Stimulated activated CD4-positive, alpha-beta T cell treated with anti-CD3 and anti-CD28 coated beads, Interleukin-1b, Interleukin-23, amount 100 ng/mL, for 4 hours (primary cell): ENCODE measurements around the gene COL4A5.
"Not testable (repeated sequence)": the region's sequence is repeated elsewhere in the genome, so short reads cannot be mapped to it uniquely, and the experiment has no call there.

ENCODE experiments used
- DNase-seq, 2 donors: peaks; one replicate each; pipeline ENCODE4 v3.0.0-alpha.2; 2020; ENCODE audit warnings: low read depth in 2 of 2

COL4A5 gene

GRCh38 chrX:108453841-108454240 lies 14.2 kb downstream of the COL4A5 start:
- DNase-seq, result no peak

DNA sequence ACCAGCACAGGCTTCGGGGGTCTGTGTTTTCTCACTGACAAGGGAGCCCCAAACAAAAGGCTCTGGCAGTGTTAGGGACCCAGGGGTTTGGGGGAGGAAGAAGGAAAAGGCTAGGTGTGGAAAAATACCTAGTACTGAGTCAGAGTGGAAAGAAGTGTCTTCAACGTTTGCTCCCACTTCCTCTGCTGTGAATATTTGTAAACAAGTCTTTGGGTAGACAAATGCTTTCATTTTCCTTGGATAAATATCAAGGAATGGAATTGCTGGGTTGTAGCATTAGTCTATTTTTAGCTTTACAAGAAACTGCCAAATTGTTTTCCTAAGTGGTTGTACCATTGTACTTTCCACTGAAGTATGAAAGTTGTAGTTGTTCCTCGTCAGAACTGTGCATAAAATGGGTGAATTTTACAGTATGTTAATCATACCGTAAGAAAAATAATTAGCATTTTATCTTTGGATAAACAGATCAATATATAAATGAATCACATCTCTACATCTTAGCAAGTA lies 17.4 kb downstream of the COL4A5 start:
- no peak for DNase-seq

DNA sequence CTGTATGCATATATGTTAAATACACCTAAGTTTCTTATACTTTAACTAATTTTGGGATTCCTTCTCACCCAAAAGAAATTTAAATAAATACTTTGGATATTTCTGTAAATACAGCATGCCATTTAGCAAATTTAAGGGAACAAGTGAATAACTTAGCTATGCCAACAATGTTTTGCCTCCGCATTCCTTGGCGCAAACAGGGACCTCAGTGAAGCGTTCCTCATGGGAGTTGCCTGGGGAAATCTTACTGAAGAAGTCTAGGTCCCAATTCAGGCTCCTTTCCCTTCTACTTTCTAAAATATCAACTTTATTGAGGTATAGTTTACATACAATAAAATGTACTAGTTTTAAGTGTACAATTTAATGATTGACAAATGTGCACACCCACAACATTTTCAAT lies 25.0 kb downstream of the COL4A5 start:
- no peak for DNase-seq

DNA sequence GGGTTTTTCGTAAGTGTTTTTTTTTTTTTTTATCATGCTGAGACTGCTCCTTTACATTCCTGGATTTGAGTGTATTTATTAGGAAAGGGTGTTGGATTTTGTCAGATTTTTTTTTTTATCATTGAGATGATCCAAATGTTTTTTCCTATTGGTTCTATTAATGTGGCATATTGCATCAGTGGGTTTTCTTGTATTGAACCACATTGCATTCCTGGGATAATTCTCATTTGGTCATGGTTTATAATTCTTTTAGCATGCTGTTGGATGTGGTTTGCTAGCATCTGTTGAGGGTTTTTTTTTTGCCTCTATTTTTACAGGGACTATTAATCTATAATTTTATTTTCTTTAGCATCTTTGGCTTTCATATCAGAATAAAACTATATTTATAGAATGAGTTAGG lies 28.8 kb downstream of the COL4A5 start:
- DNase-seq, result no peak

DNA sequence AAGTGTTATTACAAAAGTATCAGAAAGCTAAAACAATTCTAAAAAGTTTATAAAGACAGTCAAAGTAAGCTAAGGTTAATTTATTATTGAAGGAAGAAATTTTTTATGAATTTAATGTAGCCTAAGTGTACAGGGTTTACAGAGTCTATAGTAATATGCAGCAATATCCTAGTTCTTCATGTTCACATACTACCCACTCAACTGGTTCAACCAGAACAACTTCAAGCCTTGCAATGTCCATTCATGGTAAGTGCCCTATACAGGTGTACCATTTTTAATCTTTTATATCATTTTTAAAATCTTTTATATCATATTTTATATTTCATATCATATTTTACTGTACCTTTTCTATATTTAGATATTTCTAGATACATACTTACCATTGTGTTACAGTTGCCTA lies 34.3 kb downstream of the COL4A5 start:
- DNase-seq, result no peak

GRCh38 chrX:108481528-108481927 lies 41.9 kb downstream of the COL4A5 start:
- not testable (repeated sequence) for DNase-seq

GRCh38 chrX:108484251-108484650 lies 44.6 kb downstream of the COL4A5 start:
- DNase-seq, result no peak

GRCh38 chrX:108485960-108486359 lies 46.3 kb downstream of the COL4A5 start:
- no peak for DNase-seq

DNA sequence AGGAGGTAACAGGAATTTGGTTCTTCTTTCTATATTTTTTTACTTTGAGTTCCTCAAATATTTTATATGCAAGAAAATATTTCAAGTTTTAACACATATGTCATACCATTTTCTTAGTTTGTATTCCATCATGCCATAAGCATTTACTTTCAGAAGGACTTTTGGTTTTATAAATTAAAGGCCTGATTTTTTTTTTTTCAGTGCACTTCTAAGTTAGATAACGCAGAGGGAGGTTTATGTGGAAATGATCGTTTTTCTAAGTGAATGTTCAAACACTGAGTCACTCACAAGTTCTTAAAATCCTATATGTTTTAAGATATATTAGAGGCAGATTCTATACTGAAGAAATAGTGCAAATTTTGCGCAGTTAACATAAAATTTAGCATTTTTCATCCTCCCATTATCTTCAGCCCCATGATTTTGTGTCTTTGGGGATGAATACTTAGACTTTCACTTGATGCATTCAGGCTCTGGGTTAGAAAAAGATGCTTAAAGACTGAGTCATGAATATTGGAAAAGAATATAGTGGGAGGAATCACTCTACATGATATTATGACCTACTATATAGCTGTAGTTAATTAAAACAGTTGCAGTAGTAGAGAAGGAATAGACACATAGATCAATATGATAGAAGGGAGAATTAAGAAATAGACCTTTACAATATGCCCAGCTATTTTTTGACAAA lies 54.9 kb downstream of the COL4A5 start:
- DNase-seq, result no peak

- no peak for DNase-seq
Measured at GRCh38 chrX:108511721-108512120, 72.1 kb downstream of the COL4A5 start.

DNA sequence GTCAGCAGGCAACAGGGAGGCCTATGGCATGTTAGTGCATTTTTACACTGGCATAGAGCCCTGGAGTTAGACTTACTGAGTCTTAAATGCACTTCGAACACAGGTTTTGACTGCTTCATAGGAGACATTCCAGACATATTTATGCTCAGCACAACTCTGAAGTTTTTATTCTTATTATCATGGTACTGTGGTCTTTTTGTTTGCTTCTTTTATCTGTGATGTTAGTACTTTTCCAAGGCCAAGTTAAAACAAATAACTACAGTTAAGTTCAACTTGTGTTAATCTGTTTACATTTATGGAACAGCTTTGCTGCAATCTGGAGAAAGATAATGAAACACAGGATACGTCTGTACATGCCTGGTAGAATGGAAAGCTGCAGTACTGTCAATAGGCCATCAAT lies 76.5 kb downstream of the COL4A5 start:
- no peak for DNase-seq

GRCh38 chrX:108527724-108528123 lies 88.1 kb downstream of the COL4A5 start:
- no peak for DNase-seq

DNA sequence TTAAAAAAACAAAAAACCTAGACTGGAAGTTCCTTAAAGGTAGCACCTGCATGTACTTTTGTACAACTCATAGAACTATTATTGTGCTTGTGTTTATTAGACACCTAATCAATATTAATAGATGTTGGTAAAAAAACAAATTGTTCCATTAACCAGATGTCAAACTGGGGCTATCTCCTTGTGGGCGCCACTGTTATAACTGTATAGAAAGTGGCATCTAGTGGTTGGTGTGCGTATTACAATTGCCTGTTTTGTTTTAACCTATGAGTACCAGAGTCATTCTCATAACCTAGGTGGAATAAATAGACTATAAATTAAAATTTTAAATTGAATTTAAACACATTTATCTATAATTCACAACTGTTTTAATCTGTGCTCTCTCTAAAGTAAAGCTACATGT lies 97.4 kb downstream of the COL4A5 start:
- DNase-seq, result no peak

GRCh38 chrX:108541286-108541685 lies 101.6 kb downstream of the COL4A5 start:
- no peak for DNase-seq

GRCh38 chrX:108557580-108557979 lies 117.9 kb downstream of the COL4A5 start:
- DNase-seq, result no peak

GRCh38 chrX:108558217-108558616 lies 118.6 kb downstream of the COL4A5 start:
- no peak for DNase-seq

DNA sequence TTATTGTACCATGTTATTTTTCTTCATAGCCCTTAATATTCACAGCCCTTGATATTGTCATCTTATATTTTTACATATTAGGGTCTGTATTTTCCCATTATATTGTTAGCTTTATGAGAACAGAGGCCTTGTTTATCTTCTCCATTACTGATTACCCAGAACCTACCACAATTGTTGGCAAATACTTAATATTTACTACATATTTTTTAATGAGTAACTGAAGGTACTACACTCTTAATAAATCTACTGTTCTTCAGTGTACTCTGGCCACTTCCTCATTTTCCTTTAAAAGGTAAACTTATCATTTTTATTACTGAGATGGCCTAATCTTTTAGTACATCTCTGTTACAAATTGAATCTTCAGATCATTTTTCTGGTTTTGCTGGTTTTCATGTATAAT lies 133.5 kb downstream of the COL4A5 start:
- DNase-seq, result no peak

- DNase-seq, result no peak
Measured at GRCh38 chrX:108582151-108582550, 142.5 kb downstream of the COL4A5 start.

GRCh38 chrX:108584617-108585211 lies 145.1 kb downstream of the COL4A5 start:
- DNase-seq, result no peak

- DNase-seq, result no peak
Measured at GRCh38 chrX:108590496-108590895, 150.9 kb downstream of the COL4A5 start.

DNA sequence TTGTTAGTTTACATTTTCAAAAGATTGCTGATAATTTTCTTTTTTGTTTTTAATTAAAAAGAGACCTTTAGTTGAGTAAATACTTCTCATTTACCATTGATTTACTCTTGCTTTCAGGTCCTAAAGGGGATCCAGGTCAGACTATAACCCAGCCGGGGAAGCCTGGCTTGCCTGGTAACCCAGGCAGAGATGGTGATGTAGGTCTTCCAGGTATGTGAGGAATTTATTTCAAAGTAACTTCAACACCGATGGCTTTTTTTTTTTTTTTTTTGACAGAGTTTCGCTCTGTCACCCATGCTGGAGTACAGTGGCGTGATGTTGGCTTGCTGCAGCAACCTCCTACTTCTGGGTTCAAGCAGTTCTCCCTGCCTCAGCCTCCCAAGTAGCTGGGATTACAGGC lies 161.6 kb downstream of the COL4A5 start:
- no peak for DNase-seq

DNA sequence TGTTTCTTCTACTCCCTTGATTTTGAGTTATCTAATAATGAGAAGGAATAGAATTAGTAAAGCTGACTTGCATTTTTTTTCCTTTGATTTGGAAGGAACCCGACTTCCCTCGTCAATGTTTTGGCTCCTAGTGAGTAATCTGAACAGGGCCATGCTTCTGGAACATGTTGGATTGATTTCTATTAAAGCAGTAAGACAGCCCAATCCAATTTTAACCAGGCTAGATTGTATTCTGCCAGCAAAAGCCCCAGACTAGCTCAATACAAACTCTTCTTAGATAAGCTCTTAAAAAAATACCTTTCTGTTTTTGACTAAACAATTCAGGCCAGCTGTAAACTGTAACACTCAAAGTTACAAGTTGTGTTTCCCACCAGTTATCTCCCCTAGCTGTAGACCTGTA lies 170.5 kb downstream of the COL4A5 start:
- DNase-seq, result no peak

DNA sequence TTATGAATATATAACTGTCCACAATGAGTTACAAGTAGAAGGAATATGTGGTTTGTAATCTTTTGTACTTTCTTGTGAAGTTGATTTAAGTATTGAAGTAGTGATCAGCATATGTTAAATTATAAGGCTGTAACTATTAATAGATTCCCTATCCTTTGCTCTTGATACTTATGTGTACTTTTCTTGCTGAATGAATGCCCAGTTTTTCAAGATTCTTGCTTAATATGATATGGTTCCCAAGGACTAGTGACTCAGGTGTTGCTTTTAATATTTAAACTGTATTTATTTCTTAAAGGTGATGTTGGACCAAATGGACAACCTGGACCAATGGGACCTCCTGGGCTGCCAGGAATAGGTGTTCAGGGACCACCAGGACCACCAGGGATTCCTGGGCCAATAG lies 175.0 kb downstream of the COL4A5 start:
- DNase-seq, result no peak

GRCh38 chrX:108640817-108641216 lies 201.2 kb downstream of the COL4A5 start:
- DNase-seq, result no peak
